Cardiac septum (tissue), 1 donor: ENCODE data around the gene TMEM131. TPM values are rescaled to one million over a fixed set of nuclear protein-coding genes. Genes with fewer than 3 reads are reported as not detected.
"Not testable (repeated sequence)": the region's sequence is repeated elsewhere in the genome, so short reads cannot be mapped to it uniquely, and the experiment has no call there.

Experiments used
- DNase-seq: peaks from one replicate; pipeline ENCODE4 v3.0.0-alpha.2; 2020; ENCODE audit warnings: low spot score
- intact Hi-C: fragments of 100-400 bp; cut with DNase I; formaldehyde crosslinking; loops from one replicate; pipeline ENCODE4 v1.14.0; 2022
- total RNA-seq: library from RNA; stranded (reverse); fragmentation: NEBNext Ultra II Directional; extraction: Animal tissue kit (Norgen Biotek cat#: 25700); gene quantifications from one replicate; pipeline ENCODE4 v1.2.1, GENCODE V29; 2021
- donor health status: DM: no; HTN: no; CAD: no.

The TMEM131 gene
- total RNA-seq, 1 donor from 2014 or later, result 28.6 TPM

- no peak for DNase-seq
- intact Hi-C loops, result no loop called here
Measured at GRCh38 chr2:97719362-97720155, 276.2 kb downstream of the TMEM131 start.

- intact Hi-C loops, result no loop called here
- DNase-seq, result no peak
Measured at GRCh38 chr2:97718942-97719341, 276.8 kb downstream of the TMEM131 start.

- no peak for DNase-seq
- intact Hi-C loops, result no loop called here
Measured at GRCh38 chr2:97718051-97718882, 277.5 kb downstream of the TMEM131 start.

GRCh38 chr2:97717613-97717995 lies 278.1 kb downstream of the TMEM131 start:
- DNase-seq, result no peak
- intact Hi-C loops, result no loop called here

GRCh38 chr2:97716695-97717612 lies 278.8 kb downstream of the TMEM131 start:
- intact Hi-C loops, result no loop called here
- peak; percentile 54 for DNase-seq

GRCh38 chr2:97715951-97716694 lies 279.6 kb downstream of the TMEM131 start:
- intact Hi-C loops, result no loop called here
- DNase-seq, result peak; percentile 66

- intact Hi-C loops, result no loop called here
- DNase-seq, result peak; percentile 56
Measured at GRCh38 chr2:97714950-97715652, 280.6 kb downstream of the TMEM131 start.

- peak; percentile 58 for DNase-seq
- intact Hi-C loops, result no loop called here
Measured at GRCh38 chr2:97714084-97714949, 281.4 kb downstream of the TMEM131 start.

GRCh38 chr2:97713296-97714083 lies 282.3 kb downstream of the TMEM131 start, which contains the start of gene ZAP70:
TSS of gene ZAP70 (plus strand) at chr2:97713576. CDS start at chr2:97724037, 10,461 bp downstream.
- DNase-seq, result peak; percentile 64
- intact Hi-C loops, result no loop called here

- intact Hi-C loops, result no loop called here
- peak; percentile 62 for DNase-seq
Measured at GRCh38 chr2:97712693-97713295, 283.0 kb downstream of the TMEM131 start.

GRCh38 chr2:97712175-97712574 lies 283.6 kb downstream of the TMEM131 start:
- DNase-seq, result peak; percentile 29

GRCh38 chr2:97711394-97711711 lies 284.4 kb downstream of the TMEM131 start:
- DNase-seq, result no peak
- intact Hi-C loops, result no loop called here

More at GRCh38 chr2:97712175-97712574, 283.6 kb downstream of the TMEM131 start:
- intact Hi-C loops, result not testable (repeated sequence)

- intact Hi-C loops, result no loop called here
- no peak for DNase-seq
Measured at GRCh38 chr2:97708608-97709007, 287.1 kb downstream of the TMEM131 start.

GRCh38 chr2:97708048-97708380 lies 287.7 kb downstream of the TMEM131 start:
- no peak for DNase-seq
- intact Hi-C loops, result no loop called here

- intact Hi-C loops, result no loop called here
Measured at GRCh38 chr2:97707362-97708047, 288.2 kb downstream of the TMEM131 start.

More at GRCh38 chr2:97707362-97708047, 288.2 kb downstream of the TMEM131 start:
- DNase-seq, result no peak
